HG03066 (cell line): Measurements from ENCODE around the gene TSR3.
"Not testable (repeated sequence)": the region's sequence is repeated elsewhere in the genome, so short reads cannot be mapped to it uniquely, and the experiment has no call there.

Experiments
- ATAC-seq: cut with Tn5 transposase; IDR thresholded peaks from one replicate; pipeline ENCODE4 v1.9.1; 2021; ENCODE audit warnings: low read depth; ENCODE audit not compliant: unreplicated experiment

The TSR3 gene

DNA sequence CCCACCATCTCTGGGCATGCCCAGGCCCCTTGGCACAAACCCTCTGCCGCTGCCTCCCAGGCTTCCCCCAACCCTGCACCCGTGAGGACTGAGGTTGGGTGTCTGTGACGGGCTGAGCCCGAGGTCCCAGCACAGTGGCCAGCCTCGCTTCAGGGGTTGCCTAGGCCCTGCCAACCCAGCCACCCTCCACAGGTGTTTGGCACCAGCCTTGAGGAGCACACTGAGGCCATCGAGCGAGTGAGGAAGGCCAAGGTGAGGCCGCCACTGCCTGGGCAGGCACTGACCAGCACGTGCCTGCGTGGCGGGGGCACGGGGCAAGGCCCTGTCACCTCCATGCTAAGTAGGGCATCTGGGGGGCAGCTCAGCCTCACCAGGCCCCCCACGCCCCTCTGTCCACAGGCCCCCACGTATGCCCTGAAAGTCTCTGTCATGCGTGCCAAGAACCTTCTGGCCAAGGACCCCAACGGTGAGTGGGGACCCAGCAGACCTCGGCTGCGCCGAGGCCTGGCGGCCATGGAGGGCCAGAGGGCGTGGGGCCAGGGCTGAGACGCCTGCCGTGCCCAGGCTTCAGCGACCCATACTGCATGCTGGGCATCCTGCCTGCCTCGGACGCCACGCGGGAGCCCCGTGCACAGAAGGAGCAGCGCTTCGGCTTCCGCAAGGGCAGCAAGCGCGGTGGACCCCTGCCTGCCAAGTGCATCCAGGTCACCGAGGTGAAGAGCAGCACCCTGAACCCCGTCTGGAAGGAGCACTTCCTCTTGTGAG is 10.8 kb downstream of the TSR3 start:
- no peak for ATAC-seq

DNA sequence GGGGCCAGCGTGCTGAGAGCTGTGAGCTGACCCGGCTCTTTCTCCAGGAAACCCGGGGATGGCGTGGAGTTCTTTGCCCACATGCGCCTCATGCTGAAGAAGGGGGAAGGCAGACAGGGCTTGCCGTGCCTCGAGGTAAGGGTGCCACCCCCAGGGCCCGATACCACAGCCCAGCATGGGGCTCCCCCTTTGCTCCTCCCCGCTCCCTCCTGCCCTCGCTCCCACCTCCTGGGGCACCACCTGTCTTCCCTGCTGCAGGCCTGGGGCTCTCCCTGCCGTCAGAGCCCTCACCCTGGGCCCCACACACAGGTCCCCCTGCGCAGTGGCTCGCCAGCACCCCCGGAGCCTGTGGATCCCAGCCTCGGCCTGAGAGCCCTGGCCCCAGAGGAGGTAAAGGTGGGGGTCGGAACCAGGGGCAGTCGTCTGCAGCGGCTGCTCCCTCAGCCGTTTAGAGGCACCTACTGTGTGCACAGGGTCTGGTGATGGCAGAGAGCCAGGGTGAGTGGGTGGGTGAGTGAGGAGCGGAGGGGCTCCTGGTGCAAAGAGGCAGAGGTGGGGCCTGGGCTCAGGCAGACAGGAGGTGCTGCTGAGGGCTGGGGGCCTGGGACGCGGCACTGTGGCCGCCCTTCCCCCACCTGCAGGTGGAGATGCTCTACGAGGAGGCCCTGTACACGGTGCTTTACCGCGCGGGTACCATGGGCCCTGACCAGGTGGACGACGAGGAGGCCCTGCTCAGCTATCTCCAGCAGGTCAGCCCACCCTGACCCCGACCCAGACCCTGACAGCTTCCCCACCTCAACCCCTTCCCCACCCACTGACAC is 12.6 kb downstream of the TSR3 start:
- ATAC-seq, result no peak

DNA sequence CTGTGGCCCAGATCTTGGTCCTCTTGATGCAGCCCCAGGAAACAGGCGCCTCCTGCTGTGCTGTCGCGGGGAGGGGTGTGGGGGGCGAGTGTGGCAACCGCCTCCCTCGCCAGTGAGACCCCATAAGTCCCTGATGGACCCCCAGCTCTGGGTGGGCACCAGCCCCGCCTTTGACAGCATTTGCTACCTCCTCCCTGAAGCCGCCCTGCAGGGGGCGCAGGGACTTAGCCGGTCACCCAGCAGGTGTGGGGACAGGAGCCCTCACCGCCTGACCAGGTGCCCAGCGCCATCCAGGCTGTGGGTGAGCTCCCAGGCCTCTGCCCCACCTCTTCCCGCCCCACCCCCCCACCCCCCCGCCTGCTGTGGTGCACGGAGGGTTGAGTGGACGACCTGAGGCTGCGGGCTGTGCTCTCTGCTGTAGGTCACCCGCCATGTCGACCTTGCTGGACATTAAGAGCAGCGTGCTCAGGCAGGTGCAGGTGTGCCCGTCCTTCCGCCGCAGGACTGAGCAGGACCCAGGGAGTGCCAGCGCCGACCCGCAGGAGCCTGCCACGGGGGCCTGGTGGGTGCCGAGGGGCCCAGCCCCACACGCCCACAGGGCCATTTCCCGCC is 13.5 kb downstream of the TSR3 start:
- ATAC-seq, result no peak

DNA sequence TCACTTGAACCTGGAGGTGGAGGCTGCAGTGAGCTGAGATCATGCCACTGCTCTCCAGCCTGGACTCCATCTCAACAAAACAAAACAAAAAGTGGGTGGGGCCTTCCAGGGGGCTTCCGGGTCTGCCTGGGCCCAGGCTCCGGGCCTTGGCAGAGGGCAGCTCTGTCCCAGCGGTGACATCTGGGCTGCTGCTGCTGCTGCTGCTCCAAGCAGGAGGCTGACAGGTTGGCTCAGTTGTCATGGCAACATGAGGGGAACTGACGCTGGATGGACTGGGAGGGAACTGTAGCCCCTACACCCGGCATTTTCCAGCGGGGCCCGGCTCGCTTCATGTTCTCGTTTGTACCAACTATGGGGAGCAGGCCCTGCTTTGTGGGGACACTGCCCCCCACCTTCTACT is 14.2 kb downstream of the TSR3 start:
- no peak for ATAC-seq

DNA sequence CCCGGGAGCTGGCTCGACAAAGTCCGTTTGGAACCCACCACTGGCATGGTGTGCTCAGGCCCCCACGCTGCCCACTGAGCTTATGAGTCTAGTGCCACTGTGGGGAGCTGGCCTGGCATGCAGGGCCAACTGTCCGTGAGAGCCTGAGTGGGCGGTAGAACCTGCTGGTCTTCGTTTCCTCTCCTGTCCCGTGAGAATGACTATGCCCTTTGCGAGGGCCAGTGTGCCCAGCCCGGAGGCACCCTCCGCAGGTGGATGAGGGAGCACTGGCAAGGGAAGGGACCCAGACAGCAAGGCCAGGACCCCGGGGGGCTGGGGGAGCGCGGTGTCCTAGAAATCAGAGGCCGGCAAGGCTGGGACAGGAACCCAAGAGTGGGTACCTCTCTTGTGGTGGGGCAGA is 15.1 kb downstream of the TSR3 start:
- ATAC-seq, result no peak

DNA sequence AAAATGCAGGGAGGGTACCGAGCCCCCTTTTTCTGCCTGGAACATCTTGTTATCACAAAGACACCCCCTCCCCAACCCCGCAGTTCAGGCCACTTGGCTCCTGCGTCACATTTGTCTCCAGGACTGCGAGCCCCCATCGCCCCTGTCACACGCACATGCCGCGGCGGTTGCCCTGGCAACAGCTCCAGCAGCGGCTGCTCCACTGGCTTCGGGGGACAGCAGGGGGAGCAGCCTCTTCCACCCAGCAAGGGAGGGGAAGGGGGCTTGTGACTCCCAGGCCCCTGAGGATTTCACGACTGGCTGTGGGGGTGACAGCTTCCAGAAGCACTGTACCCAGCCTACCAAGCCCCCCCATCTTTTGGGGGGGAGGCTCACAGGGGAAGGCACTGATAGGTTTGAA is 15.7 kb downstream of the TSR3 start:
- ATAC-seq, result no peak

DNA sequence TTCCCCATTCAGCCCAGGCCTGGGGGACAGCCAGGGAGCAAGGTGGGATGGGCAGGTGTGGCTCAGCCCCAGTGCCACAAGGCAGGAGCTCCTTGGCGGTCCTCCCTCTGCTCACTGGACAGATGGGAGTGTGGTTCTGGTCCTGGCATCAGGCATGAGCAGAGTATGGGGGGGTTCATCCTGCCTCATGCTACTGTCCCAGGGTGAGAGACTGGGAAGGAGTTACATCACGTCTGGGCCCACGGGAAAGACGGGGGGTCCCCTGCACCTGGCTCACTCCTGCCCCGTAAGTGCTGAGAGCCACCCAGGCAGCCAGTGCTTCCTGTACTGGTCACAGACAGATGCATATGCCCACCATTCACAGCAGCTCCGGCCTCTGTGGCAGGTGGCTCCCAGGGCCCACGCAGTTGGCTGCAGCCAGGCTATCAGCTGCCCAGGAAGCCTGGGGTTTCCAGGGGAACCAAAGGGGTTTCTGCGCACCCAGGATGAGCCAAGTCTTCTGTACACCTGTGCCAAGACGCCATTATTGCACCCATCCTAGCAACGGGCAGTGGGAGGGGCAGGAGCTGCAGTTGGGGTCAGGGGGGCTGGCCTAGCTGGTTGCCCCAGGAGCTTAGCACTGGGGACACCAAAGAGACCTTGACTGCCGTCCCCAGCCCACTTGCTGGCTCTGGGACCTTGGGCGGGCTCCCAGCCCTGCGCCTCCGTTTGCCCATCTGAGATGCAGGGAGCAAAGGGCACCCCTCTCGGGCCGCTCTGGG is 16.3 kb downstream of the TSR3 start:
- ATAC-seq, result no peak

DNA sequence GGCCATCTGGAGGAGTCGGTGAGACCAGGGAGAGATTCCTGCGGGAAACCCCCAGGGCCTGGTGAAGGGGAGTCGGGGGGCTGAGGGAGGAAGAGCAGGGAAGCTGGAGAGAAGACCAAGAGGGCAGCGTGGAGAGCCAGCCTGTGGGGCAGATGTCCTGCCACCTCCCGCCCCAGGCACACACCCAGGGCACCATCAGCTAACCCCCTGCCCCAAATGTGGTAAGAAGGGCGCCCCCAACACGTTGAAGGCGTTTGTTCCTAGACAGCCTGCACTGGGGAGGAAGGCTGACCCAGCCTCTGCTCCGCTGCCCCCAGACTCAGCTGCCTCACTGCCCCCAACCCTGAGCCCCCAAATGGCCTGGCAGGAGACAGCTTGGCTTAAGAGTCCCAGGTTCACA is 16.9 kb downstream of the TSR3 start:
- no peak for ATAC-seq

DNA sequence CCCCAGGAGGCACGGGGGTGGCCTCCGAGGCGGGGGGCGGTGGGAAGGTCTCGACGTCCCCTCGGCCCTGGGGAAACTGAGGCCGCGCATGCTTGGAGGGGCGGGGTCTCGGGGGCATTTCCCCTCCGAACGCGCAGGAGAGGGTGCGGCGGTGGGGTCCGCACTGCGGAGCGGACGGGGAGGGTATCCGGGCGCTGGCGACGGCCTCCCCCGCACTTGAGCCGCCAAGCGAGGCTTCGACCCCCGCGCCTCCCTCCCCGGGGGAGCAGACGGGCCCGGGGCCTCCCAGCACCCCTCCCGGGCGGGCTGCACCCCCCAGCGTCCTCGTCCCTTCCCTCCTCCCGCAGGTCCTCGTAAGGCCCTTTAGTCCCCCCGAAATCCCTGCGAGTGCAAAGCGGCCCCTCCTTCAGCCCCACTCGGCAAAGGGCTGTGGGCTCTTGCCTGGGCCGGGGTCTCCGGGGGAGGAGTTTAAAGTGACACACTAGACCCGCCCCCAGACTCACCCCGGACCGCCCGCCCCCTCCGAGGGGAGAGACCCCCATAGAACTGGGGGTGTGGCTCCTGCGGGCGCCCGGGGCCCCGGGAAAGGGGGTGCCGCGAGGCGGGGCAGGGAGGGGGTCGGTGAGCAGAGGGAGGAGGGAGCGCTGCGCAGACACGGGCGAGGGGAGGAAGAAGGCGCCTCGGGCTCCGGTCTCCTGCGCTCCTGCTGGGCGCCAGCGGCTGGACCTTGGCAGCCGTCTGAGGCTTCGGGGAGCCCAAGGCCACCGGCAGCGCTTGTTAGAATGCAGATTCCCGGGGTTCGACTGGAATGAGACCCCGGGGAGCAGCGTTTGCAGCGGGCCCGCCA is 17.6 kb downstream of the TSR3 start:
- ATAC-seq, result no peak

DNA sequence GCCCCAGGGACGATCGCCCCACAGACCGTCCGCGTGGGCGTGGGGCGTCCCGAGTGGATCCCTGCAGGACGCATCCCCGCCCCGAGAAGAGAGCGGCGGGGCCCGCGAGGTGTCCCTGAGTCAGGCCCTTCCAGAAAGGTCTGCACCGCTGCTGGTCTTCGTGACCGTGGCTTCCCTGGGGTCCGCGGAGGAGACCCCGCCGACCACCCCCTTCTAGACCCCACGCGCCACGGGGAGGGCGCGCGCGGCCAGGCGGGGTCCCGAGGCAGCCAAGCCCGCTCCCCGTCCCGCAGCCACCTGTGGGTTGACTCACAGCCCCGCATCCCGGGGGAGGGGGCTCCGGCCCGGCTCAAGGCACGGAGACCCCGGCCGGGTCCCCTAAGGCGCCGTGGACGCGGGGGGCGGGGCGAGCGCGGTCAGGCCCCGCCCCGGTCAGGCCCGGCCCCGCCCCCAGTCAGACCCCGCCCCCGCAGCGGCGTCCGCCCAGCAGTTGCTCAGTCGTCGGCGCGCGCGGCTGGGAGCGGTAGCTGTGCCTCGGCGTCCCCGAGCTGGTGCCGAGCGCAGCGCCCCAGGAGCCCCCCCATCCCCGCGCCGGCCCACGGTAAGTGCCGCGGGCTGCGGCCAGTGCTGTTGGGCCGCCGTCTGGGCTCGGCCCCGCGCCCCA is 18.4 kb downstream of the TSR3 start, which contains the start of gene BAIAP3:
BAIAP3 (plus strand) TSS at position 497 of the 664 bp plus-strand sequence. CDS start 4,905 bp downstream, outside the sequence.
- ATAC-seq, result no peak

DNA sequence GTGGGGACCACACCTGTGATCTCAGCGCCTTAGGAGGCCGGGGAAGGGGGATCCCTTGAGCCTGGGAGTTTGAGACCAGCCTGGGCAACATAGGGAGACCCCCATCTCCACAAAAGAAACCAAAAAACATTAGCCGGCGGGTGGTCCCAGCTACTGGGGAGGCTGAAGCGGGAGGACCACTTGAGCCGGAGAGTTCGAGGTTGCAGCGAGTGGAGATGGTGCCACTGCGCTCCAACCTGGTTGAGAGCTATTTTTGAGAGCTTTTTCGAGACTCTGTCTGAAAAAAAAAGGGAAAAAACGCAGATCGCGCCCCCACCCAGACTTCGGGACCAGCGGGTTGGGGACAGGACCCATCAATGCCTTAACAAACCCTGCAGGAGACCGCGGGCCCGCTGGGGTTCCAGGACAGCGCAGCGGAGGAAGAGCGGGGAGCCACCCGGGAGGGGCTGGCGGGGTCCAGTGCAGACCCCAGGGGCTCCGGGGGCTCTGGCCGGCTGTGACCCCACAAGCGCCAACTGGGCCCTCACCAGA is 19.0 kb downstream of the TSR3 start:
- no peak for ATAC-seq

DNA sequence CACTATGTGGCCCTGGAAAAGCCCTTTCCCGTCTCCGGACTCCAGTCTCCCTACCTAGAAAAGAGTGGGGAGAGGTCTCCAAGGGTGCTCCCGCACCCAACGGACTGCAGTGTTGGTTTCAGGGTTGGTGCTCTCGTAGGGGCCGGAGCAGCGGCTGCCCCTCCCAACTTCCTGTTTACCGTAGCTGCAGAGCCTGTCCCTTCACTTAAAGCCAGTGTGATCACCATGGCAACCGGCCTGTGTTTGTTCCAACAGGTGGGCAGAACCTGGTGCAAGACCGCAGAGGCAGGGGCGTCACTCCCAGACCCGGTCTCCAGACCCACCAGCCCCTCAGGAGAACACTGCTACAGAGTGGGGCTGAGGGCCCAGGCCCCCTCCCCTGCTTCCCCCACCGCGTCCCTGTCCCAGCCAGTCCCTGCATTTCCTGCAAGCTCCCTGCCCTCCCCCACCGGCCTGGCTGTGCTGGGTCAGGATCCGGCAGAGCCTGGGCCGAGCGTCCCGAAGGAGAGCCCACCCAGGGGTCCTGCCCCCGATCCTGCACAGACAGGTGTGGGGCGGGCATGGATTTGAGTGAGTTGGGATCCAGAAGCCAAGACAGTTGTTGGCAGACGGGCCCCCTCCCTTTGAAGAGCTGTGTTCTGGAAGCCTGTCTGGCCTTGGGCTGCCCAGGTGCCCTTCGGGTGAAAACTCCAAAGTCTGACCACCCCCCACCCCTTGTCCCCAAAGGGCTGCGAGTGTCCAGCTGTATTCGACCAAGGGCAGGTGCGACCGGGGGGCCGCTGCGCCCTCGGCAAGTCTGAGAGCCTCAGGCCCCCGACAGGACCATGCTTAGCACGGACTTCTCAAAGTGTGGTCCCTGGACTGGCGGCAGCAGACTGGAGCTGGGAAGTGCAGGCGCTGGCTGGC is 19.7 kb downstream of the TSR3 start:
- ATAC-seq, result no peak

DNA sequence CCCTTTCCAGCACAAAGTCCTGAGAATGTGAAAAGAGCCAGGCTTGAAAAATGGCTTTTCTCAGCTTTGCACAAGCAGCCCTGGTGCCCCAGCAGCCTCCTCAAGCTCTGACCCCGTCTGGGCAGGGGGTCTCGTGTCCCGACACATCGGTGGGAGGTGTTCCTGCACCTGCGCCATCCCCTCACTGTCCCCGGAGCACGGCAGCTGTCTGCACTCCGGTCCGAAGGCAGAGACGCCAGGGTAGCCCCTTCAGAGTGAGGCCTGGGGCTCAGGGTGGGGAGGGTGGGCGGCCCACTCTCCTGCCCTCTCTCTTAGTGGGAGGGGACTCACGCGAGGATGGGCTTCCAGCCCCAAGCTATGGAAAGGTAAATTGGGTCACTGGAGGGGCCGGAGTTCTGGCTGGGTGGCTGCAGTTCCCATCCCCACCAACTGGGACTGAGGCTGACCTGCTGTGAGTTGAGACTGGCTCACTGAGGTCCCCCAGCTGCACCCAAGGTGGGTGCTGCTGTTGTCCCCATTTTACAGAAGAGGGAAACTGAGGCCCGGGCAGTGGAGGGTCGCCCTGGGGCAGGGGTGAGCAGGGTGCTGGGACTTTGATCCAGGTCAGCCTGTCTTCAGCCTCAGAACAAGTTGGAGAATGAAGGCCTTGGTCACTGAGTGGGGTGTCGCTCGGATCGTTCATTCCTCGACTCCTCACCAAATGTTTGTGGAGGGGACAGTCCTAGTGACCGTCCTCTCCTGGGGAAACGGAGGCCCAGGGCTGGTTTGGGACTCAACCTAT is 20.6 kb downstream of the TSR3 start:
- ATAC-seq, result no peak

DNA sequence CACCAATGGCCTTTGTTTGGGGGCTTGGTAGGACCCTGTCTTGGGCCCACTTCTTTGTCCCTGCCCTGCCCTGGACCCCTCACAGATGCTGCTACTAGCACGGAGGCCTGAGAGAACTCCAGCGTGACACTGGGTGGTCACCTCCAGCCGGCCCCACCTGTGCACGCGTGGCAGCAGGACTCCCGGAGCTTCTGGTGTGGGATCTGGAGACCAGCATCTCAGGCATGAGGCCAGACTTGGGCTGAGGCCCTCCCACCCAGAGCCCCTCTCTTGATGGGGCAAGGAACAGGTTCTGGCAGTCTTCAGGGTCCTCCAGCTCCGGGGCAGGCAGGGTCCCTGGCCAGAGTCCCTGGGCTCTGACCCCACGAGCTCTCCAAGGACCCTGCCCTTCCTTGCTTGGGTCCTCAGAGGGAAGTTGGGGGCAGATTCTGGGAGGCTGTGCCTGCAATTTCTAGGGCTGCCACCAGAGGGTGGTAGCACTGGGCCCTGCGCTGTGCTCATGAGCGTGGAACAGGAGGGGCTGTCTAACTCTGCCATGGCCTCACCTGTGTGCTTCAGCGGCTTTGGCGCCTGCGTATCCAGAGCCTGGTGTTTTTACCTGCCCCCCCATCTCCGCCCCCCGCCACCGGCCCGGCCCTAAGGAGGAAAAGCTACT is 21.3 kb downstream of the TSR3 start:
- no peak for ATAC-seq

DNA sequence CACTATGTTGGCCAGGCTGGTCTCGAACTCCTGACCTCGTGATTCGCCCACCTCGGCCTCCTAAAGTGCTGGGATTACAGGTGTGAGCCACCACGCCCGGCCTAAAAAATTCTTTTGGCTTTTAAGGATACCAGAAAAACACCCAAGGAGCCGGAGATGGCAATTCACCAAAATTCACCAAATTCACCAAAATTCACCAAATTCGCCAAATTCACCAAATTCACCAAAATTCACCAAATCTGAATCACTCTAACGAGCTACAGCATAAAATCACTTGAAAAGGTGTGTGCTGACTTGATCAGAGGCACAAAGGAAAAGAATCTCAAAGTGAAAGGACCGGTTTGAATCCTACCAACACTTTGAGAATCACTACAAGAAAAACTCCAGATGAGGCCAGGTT is 22.7 kb downstream of the TSR3 start:
- ATAC-seq, result not testable (repeated sequence)

DNA sequence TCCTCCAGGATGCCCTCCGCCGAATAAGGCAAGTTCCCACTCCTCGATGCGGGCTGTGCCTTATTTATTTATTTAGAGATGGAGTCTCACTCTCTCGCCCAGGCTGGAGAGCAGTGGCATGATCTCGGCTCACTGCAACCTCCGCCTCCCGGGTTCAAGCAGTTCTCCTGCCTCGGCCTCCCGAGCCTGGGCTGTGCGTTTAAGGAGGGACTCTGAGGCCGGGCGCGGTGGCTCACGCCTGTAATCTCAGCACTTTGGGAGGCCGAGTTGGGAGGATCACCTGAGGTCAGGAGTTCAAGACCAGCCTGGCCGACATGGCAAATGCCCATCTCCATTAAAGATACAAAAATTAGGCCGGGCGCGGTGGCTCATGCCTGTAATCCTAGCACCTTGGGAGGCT is 23.5 kb downstream of the TSR3 start:
- ATAC-seq, result not testable (repeated sequence)

DNA sequence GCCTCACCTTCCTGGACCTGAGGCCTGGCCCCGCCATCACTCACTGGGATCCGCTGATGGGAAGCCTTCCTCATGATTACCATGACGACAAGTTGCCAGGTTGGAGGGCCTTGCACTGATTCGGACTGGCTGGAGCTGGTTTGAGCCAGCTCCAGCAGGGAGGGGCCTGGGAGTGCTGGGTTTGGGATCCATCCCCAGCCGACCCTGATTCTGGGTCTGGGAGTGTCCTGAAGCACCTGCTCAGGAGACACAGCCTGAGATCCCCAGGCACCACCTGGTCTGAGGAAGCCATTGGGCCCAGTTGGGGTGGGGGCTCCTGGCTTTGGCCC is 24.1 kb downstream of the TSR3 start:
- ATAC-seq, result no peak
